Measurements from ENCODE around the gene MPND. TPM values are rescaled to one million over a fixed set of nuclear protein-coding genes. Genes with fewer than 3 reads are reported as not detected.

The MPND gene
- total RNA-seq, 1 donor from 2014 or later, result 22.0 TPM

- no peak for ATAC-seq
Measured at GRCh38 chr19:4403005-4403761, 59.8 kb downstream of the MPND start.

- no peak for ATAC-seq
Measured at GRCh38 chr19:4405977-4406376, 62.6 kb downstream of the MPND start.

- ATAC-seq, result no peak
Measured at GRCh38 chr19:4406626-4407025, 63.3 kb downstream of the MPND start.

GRCh38 chr19:4409123-4409933 lies 66.0 kb downstream of the MPND start:
- no peak for ATAC-seq

Other genes with a start within 250 kb of the MPND start
- 114 TPM for gene MAP2K2, start 219.4 kb upstream of the MPND start, total RNA-seq
- gene CREB3L3, start 189.9 kb upstream of the MPND start, total RNA-seq, result not detected
- gene SIRT6, start 161.0 kb upstream of the MPND start, total RNA-seq, result 13.2 TPM
- gene ANKRD24, start 160.9 kb upstream of the MPND start, total RNA-seq, result 0.08 TPM
- 0.44 TPM for gene EBI3, start 114.0 kb upstream of the MPND start, total RNA-seq
- 20.1 TPM for gene YJU2, start 96.5 kb upstream of the MPND start, total RNA-seq
- gene SHD, start 64.3 kb upstream of the MPND start, total RNA-seq, result not detected
- 0.20 TPM for gene TMIGD2, start 41.2 kb upstream of the MPND start, total RNA-seq
- gene FSD1, start 39.0 kb upstream of the MPND start, total RNA-seq, result 0.36 TPM
- gene STAP2, start 4.7 kb upstream of the MPND start, total RNA-seq, result 97.3 TPM
- gene SH3GL1, start 57.0 kb downstream of the MPND start, total RNA-seq, result 114 TPM
- 17.3 TPM for gene CHAF1A, start 59.1 kb downstream of the MPND start, total RNA-seq
- gene UBXN6, start 114.2 kb downstream of the MPND start, total RNA-seq, result 68.9 TPM
- gene HDGFL2, start 128.7 kb downstream of the MPND start, total RNA-seq, result 19.2 TPM
- gene PLIN4, start 174.9 kb downstream of the MPND start, total RNA-seq, result 0.96 TPM
- 2.4 TPM for gene PLIN5, start 191.7 kb downstream of the MPND start, total RNA-seq
- gene LRG1, start 196.5 kb downstream of the MPND start, total RNA-seq, result 24.9 TPM
- gene SEMA6B, start 216.1 kb downstream of the MPND start, total RNA-seq, result 2.0 TPM

All from esophagus mucosa (tissue), 1 donor.